NOMO-1 treated with dmso at 0.1 percent for 144 hours (cell line): ENCODE measurements around the gene ZNRF2.
A peak's percentile ranks its signal among the peaks of the same experiment; 100 is the strongest.
"Not testable (repeated sequence)": the region's sequence is repeated elsewhere in the genome, so short reads cannot be mapped to it uniquely, and the experiment has no call there.

ENCODE experiments used
- DNase-seq: peaks from one replicate; lab custom pipeline; 2025; ENCODE audit not compliant: unreplicated experiment; lab: John Stamatoyannopoulos, UW

Gene ZNRF2

DNA sequence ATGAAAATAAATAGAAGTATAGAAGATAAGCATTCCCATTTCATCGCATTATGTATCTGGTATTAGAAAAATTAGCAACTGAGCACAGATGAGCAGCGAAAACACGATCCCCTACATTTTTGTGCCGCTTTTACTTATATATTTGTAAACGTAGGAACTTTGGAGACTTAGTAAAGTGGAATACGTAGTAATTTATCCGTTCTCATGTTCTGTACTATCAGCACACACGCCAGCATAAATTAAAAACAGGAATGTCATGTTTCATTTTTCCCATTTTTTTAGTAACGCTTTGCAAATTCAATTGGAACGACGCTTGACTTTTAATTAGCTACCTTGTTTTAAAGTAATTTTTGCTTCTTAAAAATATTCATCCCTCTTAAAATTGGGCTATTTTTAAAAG lies 2.4 kb downstream of the ZNRF2 start:
- no peak for DNase-seq

DNA sequence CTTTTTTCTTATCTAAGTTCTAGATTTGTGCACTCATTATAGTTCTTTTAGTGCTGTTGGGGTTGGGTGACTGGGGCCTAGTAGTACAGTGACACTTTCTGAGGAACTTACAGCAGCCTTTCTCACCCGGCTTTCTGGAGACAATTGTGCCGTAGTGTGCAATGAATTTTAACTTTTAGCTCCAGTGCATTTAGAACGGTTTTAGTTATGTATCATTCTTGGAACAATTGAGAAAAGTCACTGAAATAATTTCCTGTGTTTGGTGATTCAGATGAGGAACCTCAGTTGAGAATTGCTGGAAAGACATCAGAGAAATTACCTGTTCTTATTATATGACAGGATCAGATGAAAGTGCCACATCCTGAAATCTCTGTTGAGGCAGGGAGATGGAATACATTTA lies 3.2 kb downstream of the ZNRF2 start:
- not testable (repeated sequence) for DNase-seq

DNA sequence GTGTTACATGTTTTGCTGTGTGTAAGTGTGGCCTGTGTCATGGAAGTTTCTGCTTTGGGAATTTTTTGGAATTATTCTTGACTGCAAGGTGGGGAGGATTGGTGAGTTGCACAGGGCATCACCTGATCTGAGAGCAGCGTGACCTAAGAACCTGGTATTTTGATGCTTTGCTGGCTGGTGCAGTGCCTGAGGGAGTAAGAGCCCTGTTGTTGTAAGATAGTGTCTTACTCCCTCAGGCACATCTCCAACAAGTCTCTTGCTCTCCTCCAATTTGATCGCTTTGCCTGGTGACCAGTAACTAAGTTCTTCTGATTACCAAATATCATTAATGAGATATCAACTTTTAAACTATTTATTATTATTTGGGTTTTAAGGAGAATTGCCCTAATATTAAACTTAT lies 5.2 kb downstream of the ZNRF2 start:
- DNase-seq: not testable (repeated sequence)

- DNase-seq: peak; percentile 36
Observed at GRCh38 chr7:30290317-30290716, 5.9 kb downstream of the ZNRF2 start.

DNA sequence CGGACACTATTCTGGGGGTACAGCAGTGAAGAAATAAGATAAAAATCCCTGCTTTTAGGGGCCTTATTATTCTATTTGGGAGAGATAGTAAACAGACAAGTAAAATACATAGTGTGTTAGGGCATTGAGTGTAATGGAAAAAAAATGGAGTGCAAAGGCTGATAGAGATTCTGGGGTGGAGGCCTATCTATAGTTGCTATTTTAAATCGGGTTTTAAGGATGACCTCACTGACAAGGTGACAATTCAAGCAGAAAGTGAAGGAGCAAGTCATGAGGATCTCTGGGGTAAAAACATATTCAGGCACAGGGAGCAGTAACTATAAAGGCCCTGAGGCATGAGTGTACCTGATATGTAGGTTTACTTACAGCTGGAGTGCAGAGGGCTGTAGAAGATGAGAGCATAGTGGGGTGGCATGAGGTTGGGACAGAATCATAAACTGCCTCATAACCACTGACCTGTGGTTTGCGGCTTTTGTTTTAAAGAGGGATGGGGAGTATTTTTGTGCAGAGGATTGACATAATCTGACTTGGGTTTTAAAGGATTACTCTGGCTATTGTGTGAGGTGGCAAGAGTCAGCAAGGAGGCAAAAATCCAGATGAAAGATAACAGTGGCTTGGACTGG lies 8.1 kb downstream of the ZNRF2 start:
- not testable (repeated sequence) for DNase-seq

DNA sequence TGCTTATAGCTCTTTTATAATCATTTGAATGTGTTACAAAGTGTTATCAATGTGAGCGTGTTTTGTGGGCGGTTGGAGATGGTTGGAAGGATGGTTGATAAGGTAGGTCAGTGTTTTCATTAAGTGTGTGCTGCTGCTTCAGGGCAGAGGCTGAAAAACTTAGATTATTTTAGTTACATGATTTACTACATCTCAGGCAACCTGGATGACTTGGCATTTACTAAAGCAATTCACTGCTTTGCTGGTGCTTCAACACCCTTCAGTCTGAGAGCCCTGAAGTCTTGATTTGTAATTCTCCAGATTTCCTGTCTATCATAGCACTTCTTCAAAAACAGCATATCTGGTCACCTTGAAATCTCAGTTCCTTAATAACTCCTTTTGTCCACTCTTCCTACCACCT lies 11.9 kb downstream of the ZNRF2 start:
- not testable (repeated sequence) for DNase-seq

GRCh38 chr7:30297499-30297898 lies 13.1 kb downstream of the ZNRF2 start:
- not testable (repeated sequence) for DNase-seq

DNA sequence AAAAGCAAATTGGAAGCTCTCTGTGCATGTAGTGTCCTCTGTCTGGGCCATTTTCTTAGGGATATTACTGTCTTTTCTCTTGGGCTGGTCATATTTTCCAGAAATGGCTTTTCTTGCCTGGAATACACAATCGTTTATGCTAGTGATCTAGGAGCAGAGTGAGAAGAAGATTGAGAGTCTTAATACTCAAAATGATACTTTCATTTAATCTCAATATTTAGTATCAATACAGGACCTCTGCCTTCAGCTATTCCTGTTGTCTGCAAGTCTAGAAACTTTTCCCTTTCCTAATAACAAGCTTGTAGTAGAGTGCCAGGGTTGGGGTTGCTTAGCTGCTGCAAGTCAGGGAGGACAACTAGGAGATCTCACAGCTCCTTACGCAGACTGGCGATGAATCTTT lies 14.0 kb downstream of the ZNRF2 start:
- not testable (repeated sequence) for DNase-seq

- DNase-seq: no peak
Observed at GRCh38 chr7:30301751-30302150, 17.4 kb downstream of the ZNRF2 start.

DNA sequence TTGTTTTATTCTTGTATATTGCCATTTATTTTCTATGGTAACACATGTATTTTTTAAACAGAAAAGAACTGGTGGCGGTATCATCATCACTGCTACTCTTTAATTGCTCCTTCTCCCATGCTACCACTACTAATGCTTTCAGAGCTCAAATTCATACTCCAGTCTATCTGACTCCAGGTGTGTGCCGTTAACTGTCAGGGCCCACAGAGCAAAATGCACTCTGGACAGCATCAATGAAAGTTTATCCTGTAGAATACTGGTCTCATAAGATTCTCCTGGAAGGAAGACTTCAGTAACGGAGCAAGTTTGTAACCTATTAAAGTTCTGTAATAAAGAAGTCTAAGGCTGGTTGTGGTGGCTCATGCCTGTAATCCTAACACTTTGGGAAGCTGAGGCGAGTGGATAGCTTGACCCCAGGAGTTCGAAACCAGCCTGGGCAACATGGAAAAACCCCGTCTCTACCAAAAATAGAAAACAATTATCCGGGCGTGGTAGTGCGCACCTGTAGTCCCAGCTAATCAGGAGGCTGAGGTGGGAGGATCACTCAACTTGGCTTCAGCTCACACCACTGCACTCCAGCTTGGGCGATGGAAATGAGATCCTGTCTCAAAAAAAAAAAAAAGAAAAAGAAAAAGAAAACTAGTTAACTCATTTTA lies 18.4 kb downstream of the ZNRF2 start:
- no peak for DNase-seq

- no peak for DNase-seq
Observed at GRCh38 chr7:30303312-30304039, 19.1 kb downstream of the ZNRF2 start.

- DNase-seq: no peak
Observed at GRCh38 chr7:30304177-30304884, 19.9 kb downstream of the ZNRF2 start.

GRCh38 chr7:30306976-30307375 lies 22.6 kb downstream of the ZNRF2 start:
- DNase-seq: no peak

DNA sequence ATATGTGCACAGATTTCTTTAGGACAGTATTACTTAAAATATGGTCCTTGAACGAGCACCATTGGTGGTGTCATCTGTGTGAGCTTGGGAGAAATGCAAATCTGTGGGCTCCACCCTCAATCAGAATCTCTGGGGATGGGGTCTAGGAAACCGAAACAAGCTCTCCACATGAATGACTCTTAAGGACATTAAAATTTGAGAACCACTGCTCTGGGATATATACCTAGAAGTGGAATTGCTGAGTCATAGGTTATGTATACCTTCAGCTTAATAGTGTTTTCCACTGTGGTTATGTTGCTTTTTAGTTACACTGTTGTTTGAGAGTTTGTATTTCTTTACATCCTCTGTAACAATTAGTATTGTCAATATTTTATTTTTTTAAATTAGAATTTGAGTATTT lies 24.0 kb downstream of the ZNRF2 start:
- no peak for DNase-seq

GRCh38 chr7:30309302-30309701 lies 24.9 kb downstream of the ZNRF2 start:
- no peak for DNase-seq

DNA sequence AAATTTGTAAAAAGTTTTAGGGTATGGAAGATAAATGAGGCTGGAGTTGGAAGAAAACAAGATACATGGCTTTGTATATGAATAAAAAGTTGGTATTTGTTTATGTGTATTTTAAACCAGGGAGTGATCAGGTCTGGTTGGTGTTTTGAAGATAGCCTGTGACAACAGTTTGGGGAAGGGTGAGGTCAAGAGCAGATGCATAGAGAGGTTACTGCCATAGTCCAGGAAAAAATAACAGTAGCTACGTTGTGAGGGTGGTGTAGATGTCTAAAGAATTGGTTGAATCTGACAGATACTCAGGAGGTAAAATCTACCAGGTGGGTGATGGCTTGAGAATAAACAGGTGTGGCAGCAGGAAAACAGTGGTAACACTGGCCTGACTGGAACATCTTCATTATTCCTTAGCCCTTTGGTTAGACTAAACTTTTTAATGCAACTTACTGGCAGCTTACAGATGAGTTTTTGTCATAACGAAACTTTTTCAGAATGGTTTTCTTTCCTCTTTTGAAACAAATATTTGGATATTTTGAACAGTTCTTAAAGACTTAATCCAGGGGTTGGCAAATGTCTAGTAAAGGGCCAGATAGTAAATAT lies 25.5 kb downstream of the ZNRF2 start:
- DNase-seq: no peak

GRCh38 chr7:30310674-30311362 lies 26.4 kb downstream of the ZNRF2 start:
- DNase-seq: no peak

DNA sequence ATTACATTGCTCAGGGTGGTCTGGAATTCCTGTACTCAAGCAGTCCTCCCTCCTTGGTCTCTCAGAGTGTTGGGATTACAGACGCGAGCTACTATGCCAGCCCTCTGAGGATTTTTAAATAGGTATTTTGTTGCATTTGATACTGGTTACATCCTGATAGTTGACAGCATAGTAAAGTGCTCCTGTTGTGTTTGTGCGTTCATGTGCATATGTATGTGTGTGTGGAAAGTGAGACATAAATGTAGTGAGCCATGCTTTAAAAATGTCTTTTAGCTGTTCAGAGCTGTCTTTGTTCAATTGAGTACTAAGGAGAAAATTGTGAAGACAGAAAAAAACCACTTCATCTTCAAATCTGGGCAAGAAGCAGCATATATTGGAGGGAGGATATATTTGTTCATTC lies 27.8 kb downstream of the ZNRF2 start:
- DNase-seq: no peak

- no peak for DNase-seq
Observed at GRCh38 chr7:30313348-30313747, 29.0 kb downstream of the ZNRF2 start.

- no peak for DNase-seq
Observed at GRCh38 chr7:30313793-30314192, 29.4 kb downstream of the ZNRF2 start.

- no peak for DNase-seq
Observed at GRCh38 chr7:30315589-30315988, 31.2 kb downstream of the ZNRF2 start.
